Suppressor macrophage treated with lipopolysaccharide for 4 hours (primary cell): Measurements from ENCODE around the gene SLC22A5.

Experiments used
- DNase-seq: peaks from one replicate; pipeline ENCODE4 v3.0.0-alpha.2; 2020

The SLC22A5 gene

GRCh38 chr5:132368186-132368585 is 1.3 kb upstream of the SLC22A5 start:
- no peak for DNase-seq

- no peak for DNase-seq
Measured at GRCh38 chr5:132369007-132369473, 470 bp upstream of the SLC22A5 start.

DNA sequence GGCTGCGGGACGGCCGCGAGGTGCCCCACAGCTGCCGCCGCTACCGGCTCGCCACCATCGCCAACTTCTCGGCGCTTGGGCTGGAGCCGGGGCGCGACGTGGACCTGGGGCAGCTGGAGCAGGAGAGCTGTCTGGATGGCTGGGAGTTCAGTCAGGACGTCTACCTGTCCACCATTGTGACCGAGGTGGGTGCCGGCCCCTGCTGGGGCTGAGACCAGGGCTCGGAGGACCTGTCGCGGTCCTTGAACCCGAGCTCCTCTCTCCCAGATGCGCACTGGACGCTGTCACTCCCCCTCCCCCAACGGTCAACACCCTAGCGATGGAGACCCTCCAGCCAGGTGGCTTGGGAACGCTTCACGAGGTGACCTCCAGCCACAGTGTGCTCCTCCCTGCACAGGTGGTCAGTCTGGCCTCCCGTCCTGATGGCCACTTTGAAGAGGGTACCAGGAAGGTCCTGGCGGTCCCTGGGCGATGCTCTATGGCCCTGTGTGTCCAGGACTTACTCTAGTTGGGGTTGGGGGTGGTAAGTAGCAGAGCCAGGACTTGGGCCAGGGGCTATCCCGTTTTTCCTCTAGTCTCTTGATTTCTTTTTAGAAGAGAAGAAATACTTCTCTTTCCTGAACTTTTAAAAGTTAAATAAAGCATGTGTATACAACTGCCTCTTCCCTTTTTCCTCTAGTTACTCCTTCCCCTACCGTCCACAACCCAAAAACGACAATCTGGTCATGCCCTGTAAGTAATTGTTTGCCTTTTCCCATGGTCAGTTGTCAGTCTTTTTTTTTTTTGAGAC is 866 bp downstream of the SLC22A5 start:
- peak; percentile 7 for DNase-seq

- no peak for DNase-seq
Measured at GRCh38 chr5:132370971-132371602, 1.6 kb downstream of the SLC22A5 start.

DNA sequence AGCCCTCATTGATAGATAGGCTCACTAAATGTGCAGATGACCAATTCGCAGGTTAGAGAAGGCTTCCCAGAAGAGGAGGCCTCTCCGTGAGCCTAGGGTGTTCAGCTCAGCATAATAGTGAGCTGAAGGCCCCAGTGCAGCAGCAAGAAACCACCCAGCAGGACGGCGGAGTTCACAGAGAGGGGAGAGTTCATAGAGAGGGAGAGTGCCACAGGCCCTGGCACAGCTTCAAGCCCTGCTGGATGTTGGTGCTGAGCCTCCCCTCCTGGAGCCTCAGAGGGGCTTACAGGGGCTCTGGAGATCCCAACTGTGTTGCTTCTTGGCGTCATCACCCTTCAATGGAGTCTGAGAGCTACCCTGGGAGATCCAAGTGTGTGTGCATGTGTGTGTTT is 2.1 kb downstream of the SLC22A5 start:
- no peak for DNase-seq

- peak; percentile 60 for DNase-seq
Measured at GRCh38 chr5:132372127-132372526, 2.6 kb downstream of the SLC22A5 start.

- DNase-seq = no peak
Measured at GRCh38 chr5:132372542-132372941, 3.0 kb downstream of the SLC22A5 start.

- DNase-seq = no peak
Measured at GRCh38 chr5:132375957-132376356, 6.4 kb downstream of the SLC22A5 start.

DNA sequence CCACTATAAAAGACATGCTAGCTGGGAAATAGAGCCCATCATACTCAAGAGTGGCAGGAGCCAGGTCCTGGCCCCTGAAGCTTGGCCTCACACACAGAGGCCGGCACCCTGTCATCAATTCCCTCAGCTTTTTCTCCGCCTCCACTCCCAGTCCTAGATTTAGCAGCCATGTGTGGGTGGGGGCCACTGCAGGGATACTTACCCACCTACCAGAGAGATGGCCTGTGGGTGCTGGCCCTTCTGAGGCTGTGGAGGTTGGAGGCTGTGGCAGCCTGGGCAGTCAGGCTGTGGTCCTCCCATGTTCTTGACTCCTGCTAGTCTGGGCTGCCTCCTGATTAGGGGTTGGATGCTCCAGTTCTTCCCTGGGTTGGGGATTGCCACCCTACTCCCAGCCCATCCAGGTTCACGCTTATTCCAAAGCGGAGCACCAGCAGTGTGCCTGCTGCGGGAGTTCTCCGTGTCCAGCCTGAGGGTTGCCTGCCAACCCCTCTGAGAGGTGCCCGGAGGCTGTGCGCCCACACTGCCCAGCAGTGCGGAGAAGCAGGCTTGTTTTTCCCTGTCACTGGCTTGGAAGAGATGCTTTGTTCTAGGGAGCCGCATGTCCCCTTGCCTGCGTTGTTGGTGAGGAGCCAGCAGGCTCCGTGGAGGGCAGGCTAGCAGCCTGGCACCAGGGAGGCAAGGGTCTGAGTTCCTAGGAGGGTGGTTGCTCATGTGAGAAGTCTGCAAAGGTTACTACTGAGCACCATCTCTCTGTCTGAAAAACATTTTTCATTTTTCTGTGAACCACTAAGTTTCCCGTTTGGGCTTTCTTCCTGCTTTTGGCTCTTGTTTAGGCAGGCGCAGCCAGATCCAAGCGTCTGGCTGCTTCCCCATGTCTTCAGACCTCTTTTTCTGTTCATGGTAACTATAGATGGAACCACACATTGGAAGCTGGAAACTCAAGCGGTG is 7.5 kb downstream of the SLC22A5 start:
- DNase-seq = no peak

GRCh38 chr5:132377738-132378137 is 8.2 kb downstream of the SLC22A5 start:
- no peak for DNase-seq

DNA sequence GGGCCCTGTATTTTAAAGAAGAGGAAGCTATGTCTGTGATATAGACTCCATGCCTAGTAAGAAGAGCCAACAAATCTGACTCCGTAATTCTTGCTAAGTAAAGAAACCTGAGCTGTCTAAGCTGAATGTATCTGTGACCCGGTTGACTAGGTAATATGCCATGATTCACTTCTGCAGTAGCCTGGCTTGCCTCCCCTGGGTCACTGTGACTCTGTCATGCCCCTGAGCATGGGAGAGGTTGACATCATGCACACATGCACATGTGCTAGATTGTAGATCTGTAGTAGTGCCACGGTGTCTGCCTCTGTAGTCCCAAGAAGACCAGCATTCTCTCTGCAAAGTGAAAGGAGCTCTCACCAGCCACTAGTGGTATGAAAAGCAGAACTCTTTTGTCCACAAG is 9.1 kb downstream of the SLC22A5 start:
- peak; percentile 6 for DNase-seq

DNA sequence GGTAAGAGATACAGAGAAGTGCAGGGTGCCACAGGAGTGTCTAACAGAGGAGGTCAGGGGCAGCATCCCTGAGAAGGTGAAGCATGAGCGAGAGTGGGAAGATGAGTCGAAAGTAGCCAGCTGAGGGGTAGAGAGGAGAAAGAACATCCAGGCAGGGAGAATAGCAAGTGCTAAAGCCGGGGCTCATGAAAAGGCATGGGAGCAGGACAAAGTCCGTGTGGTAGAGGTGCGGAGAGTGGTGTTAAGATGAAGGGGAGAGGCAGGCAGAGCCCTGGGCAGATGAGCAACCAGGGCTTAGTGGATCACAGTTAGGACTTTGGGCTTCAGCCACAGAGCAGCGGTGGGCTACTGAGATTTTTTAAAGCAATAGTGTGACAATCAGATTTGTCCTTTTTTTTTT is 10.5 kb downstream of the SLC22A5 start:
- no peak for DNase-seq

DNA sequence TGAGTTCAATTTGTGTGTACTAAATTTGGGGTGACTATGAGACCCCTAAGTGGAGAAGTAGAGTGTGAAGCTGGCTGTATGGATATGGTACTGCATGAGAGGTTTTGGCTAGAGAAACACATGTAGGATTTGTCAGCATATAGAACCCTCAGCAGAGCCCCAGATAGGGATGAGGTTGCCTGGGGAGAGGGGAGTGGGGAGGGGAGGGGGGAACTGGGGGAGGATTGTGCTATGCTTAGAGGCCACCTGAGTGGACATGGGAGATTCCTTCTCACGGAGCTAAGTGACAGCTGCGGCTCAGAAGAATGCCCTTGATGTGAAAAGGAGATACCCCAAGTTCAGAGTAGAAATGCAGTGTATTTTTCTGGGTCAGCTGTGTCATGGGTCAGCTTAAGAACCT is 11.2 kb downstream of the SLC22A5 start:
- DNase-seq = no peak

DNA sequence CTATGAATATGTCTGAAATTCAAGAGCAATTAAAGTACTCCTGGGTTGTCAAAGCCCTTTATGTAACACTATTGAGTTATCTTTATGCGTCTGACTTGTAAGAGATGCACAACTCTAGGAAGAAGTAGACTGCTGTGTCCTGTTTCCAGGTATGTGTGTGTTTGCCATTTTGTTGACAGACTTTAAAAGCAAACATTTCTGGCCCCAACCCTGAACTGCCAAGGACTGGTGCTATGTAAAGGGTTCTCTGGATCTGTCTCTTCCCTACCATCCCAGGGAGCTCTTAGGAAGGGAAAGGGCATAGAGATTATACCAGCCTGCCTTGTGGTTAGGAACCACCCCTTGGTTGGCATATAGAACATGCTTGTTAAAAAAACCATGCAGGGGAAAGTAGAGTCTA is 12.1 kb downstream of the SLC22A5 start:
- DNase-seq = no peak

DNA sequence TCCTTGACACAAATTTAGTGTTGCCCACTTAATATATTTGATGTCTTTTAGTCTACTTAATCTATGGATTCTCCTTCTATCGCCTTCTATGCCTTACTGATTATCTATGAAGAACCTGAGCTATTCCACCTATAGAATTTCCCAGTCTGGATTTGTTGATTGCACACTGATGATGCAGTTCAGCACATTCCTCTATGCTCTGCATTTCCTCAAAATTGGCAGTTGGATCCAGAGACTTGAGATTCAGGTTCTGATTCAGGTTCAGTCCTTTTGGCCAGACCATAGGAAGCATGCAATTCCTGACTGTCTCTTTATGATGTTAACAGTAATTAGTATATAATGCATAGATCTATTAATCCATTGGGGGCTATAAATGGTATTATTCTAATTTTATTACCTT is 13.8 kb downstream of the SLC22A5 start:
- DNase-seq = no peak

GRCh38 chr5:132383984-132384383 is 14.5 kb downstream of the SLC22A5 start:
- no peak for DNase-seq

GRCh38 chr5:132384506-132385050 is 15.1 kb downstream of the SLC22A5 start:
- no peak for DNase-seq

DNA sequence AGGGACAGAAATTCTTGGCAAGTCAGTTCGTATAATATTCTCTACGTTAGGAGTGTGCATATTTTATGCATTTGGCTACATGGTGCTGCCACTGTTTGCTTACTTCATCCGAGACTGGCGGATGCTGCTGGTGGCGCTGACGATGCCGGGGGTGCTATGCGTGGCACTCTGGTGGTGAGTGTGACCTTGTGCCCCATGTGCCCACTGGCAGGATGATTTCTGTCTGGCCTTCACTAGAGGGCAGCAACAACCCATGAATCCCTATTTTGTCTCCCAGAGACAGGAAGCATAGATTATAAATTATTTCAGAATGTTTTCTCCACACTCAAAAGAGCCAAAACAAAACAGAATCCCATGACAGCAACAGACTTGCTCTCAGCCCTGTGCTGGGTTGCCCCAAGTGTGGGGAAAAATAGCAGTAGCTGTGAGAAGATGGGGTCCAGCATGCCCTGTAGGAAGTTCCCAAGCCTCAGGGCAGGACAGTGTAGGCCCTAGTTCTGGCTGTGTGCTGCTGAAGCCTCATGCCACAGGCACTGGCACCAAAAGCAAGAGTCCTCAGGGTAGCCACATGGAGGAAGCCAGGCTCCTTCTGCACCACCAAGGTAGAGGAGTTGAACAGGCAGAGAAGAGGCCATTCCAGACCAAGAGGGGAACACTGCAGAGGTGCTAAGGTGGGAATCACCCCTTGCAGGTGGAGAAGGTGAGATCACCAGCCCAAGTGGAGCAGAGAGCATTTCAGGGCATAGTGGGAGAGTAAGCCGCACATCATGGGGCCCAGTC is 16.0 kb downstream of the SLC22A5 start:
- DNase-seq = peak; percentile 82

- peak; percentile 85 for DNase-seq
Measured at GRCh38 chr5:132386644-132387286, 17.3 kb downstream of the SLC22A5 start.

DNA sequence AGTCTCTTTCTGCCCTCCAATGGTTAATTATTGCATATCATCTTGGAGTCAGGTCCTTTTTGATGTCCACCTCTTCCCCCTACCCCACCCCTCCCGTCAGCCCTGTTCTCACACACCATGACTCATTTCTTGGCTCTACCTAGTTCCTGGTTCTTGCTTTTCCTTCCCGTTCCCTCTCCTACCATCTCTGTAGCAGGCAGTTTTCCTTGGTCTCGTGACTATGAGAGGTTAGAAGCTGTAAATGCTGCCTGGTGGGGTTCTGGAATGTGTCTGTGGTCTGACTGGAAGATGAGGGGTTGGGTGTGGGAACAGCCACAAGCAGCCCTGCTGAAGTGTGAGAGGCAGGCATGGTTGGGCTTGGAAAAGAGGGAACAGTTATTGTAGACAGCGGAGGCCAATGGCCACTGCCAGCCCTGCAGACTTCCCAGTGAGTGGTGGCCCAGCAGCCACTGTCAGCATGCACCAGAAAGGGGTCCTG is 18.2 kb downstream of the SLC22A5 start:
- DNase-seq = peak; percentile 92

DNA sequence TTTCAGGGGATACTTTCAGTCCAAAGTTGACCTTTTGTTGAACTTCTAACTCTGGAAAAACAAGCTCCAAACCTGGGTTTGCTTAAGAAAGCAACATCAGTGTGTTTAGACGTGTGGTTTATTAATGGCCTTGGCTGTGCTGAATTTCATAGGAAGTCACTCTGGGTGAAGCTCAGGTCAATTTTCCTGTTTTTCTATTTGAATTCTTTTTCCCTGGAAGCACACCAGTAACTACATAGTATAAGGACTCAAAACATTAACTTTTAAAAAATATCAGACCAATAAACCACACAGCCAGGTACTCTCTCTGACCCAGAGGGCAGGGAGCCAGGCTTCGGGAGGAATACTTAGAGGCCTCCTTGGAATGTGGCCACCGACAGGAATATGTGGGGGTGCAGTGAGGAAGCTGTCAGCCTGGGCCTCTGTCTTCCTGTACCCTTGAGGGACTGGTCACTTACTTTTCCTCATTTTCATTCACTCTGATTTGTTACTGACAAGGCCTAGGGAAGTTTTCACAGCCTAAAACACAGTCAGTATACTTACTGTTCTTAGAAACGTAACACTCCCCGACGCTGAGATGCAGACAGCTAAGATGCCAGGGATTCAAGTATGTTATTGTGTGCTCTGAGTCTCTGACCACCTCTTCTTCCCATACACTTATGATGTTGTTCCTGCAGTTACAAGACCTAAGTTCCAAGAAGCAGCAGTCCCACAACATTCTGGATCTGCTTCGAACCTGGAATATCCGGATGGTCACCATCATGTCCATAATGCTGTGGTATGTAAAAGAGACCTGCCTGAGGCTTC is 18.9 kb downstream of the SLC22A5 start:
- peak; percentile 30 for DNase-seq
